IMR-90 (cell line): Measurements from ENCODE around the gene DYNAP. TPM values are rescaled to one million over a fixed set of nuclear protein-coding genes. Genes with fewer than 3 reads are reported as not detected.

Experiments used
- ATAC-seq: fragments of 200-7000 bp; cut with Tn5 transposase; 2 replicates; pipeline ENCODE4 v1.9.1; 2020; ENCODE audit warnings: low read depth, mild to moderate bottlenecking, moderate library complexity
- BruUV-seq: library from RNA; stranded (reverse); fragments of 400-500 nt; replicated peaks from 2 replicates; lab custom pipeline; 2021; lab: Mats Ljungman, UMichigan
- CTCF ChIA-PET: fragments of 300-600 bp; formaldehyde crosslinking; extraction: SDS; loops from one replicate; lab custom pipeline; 2021; ENCODE audit warnings: antibody characterized with exemption; lab: Yijun Ruan, JAX
- POLR2A ChIA-PET: fragments of 300-600 bp; sonication (Branson Sonifier 250); formaldehyde crosslinking; loops from one replicate; lab custom pipeline; 2022; ENCODE audit warnings: antibody characterized with exemption; ENCODE audit not compliant: unreplicated experiment; lab: Charles Lee
- DNase-seq: peaks from one replicate; pipeline ENCODE4 v3.0.0; 2013
- H2AFZ ChIP-seq: replicated peaks from 2 replicates; pipeline ENCODE3; 2013; ENCODE audit warnings: low read length, mild to moderate bottlenecking; ENCODE audit not compliant: poor library complexity
- H2AK5ac ChIP-seq: 2 replicates; pipeline ENCODE4 v1.6.1; 2013; ENCODE audit warnings: low read depth, low read length, inconsistent platforms
- H2AK9ac ChIP-seq: replicated peaks from 2 replicates; pipeline ENCODE3; 2013; ENCODE audit warnings: mild to moderate bottlenecking, low read depth, low read length, moderate library complexity; ENCODE audit not compliant: poor library complexity
- H2BK120ac ChIP-seq: 2 replicates; pipeline ENCODE4 v1.6.1; 2013; ENCODE audit warnings: low read depth, low read length, inconsistent platforms
- H2BK15ac ChIP-seq: 3 replicates; pipeline ENCODE4 v1.6.1; 2013; ENCODE audit warnings: low read depth, low read length, inconsistent platforms
- H2BK20ac ChIP-seq: 2 replicates; pipeline ENCODE4 v1.6.1; 2013; ENCODE audit warnings: low read depth, mild to moderate bottlenecking, inconsistent platforms, low read length, moderate library complexity
- H2BK5ac ChIP-seq: 2 replicates; pipeline ENCODE4 v1.6.1; 2013; ENCODE audit warnings: mild to moderate bottlenecking, low read depth, low read length, inconsistent platforms; ENCODE audit not compliant: poor library complexity, severe bottlenecking
- H3K14ac ChIP-seq: replicated peaks from 2 replicates; pipeline ENCODE4 v1.6.1; 2013; ENCODE audit warnings: low read depth, low read length, inconsistent platforms
- H3K18ac ChIP-seq: 2 replicates; pipeline ENCODE4 v1.6.1; 2013; ENCODE audit warnings: low read depth, low read length, control low read depth
- H3K23ac ChIP-seq: 2 replicates; pipeline ENCODE4 v1.6.1; 2013; ENCODE audit warnings: low read depth, low read length, inconsistent platforms
- H3K27ac ChIP-seq: 2 replicates; pipeline ENCODE4 v1.5.1; 2013; ENCODE audit warnings: mild to moderate bottlenecking, control low read depth, low read length; ENCODE audit not compliant: insufficient read depth
- H3K27me3 ChIP-seq: 2 replicates; pipeline ENCODE4 v1.6.1; 2013; ENCODE audit warnings: low read length; ENCODE audit not compliant: control insufficient read depth, insufficient read depth
- H3K36me3 ChIP-seq: 2 replicates; pipeline ENCODE4 v1.6.1; 2013; ENCODE audit warnings: low read length, mixed read lengths; ENCODE audit not compliant: control insufficient read depth, insufficient read depth
- H3K4ac ChIP-seq: 2 replicates; pipeline ENCODE4 v1.6.1; 2013; ENCODE audit warnings: low read depth, low read length, inconsistent platforms
- H3K4me1 ChIP-seq: 2 replicates; pipeline ENCODE4 v1.6.1; 2013; ENCODE audit warnings: low read length, mixed read lengths; ENCODE audit not compliant: control insufficient read depth, insufficient read depth
- H3K4me2 ChIP-seq: 2 replicates; pipeline ENCODE4 v1.6.1; 2013; ENCODE audit warnings: low read depth, mild to moderate bottlenecking, control low read depth, low read length, moderate library complexity
- H3K4me3 ChIP-seq: 2 replicates; pipeline ENCODE4 v1.5.1; 2013; ENCODE audit warnings: low read depth, mild to moderate bottlenecking, control low read depth, low read length, moderate library complexity; ENCODE audit not compliant: insufficient read depth
- H3K56ac ChIP-seq: 2 replicates; pipeline ENCODE4 v1.6.1; 2013; ENCODE audit warnings: low read length, inconsistent platforms; ENCODE audit not compliant: insufficient read depth; ENCODE audit errors: extremely low read depth
- H3K79me1 ChIP-seq, 2 experiments: 2 replicates each; pipeline ENCODE4 v1.6.1; 2013; ENCODE audit warnings: low read length in 2 of 2, inconsistent platforms in 1 of 2, low read depth in 1 of 2
- H3K9ac ChIP-seq: 2 replicates; pipeline ENCODE4 v1.6.1; 2013; ENCODE audit warnings: low read depth, low read length, control low read depth
- H3K9me1 ChIP-seq: 2 replicates; pipeline ENCODE4 v1.6.1; 2013; ENCODE audit warnings: low read length, inconsistent platforms; ENCODE audit not compliant: insufficient read depth
- H3K9me3 ChIP-seq: 2 replicates; pipeline ENCODE4 v1.6.1; 2013; ENCODE audit warnings: low read length; ENCODE audit not compliant: control insufficient read depth, insufficient read depth
- H4K20me1 ChIP-seq: 2 replicates; pipeline ENCODE4 v1.6.1; 2013; ENCODE audit warnings: low read length, inconsistent platforms; ENCODE audit not compliant: insufficient read depth
- H4K5ac ChIP-seq: 2 replicates; pipeline ENCODE4 v1.6.1; 2013; ENCODE audit warnings: mild to moderate bottlenecking, low read depth, low read length, control low read depth
- H4K8ac ChIP-seq, 2 experiments: 2 replicates each; pipeline ENCODE4 v1.6.1; 2013; ENCODE audit warnings: low read depth in 2 of 2, low read length in 2 of 2, control low read depth in 1 of 2, inconsistent platforms in 1 of 2
- H4K91ac ChIP-seq: 2 replicates; pipeline ENCODE4 v1.6.1; 2013; ENCODE audit warnings: low read depth, low read length, inconsistent platforms; ENCODE audit not compliant: insufficient read depth
- CHD1 ChIP-seq: IDR thresholded peaks from 2 replicates; pipeline ENCODE4 v1.6.1; 2012; ENCODE audit warnings: low read depth, low read length, improper control_type of control experiment
- CTCF ChIP-seq: conservative IDR thresholded peaks from 2 replicates; pipeline ENCODE4 v1.5.1; 2012; ENCODE audit warnings: mild to moderate bottlenecking, low read depth, low read length, improper control_type of control experiment
- ELK1 ChIP-seq: fragments of 150-350 bp; IDR thresholded peaks from 2 replicates; pipeline ENCODE4 v1.6.1; 2016; ENCODE audit warnings: low read depth, mild to moderate bottlenecking, low read length, moderate library complexity, borderline replicate concordance
- FOS ChIP-seq: fragments of 150-350 bp; IDR thresholded peaks from 2 replicates; pipeline ENCODE4 v1.6.1; 2016; ENCODE audit warnings: low read depth, low read length
- MAFK ChIP-seq: IDR thresholded peaks from 2 replicates; pipeline ENCODE4 v1.6.1; 2012; ENCODE audit warnings: low read depth, low read length, improper control_type of control experiment
- MAZ ChIP-seq: IDR thresholded peaks from 2 replicates; pipeline ENCODE4 v1.6.1; 2012; ENCODE audit warnings: low read depth, mild to moderate bottlenecking, low read length, improper control_type of control experiment, moderate library complexity, borderline replicate concordance
- MXI1 ChIP-seq: IDR thresholded peaks from 2 replicates; pipeline ENCODE4 v1.6.1; 2012; ENCODE audit warnings: low read depth, mild to moderate bottlenecking, low read length, moderate library complexity, borderline replicate concordance
- NFE2L2 ChIP-seq: fragments of 150-350 bp; IDR thresholded peaks from 2 replicates; pipeline ENCODE4 v1.6.1; 2016; ENCODE audit warnings: low read depth, mild to moderate bottlenecking, low read length
- POLR2A ChIP-seq: IDR thresholded peaks from 2 replicates; pipeline ENCODE4 v1.6.1; 2012; ENCODE audit warnings: mild to moderate bottlenecking, low read depth, low read length
- RAD21 ChIP-seq: IDR thresholded peaks from 2 replicates; pipeline ENCODE4 v1.6.1; 2012; ENCODE audit warnings: low read length, improper control_type of control experiment
- RCOR1 ChIP-seq: IDR thresholded peaks from 2 replicates; pipeline ENCODE4 v1.6.1; 2012; ENCODE audit warnings: mild to moderate bottlenecking, low read length, improper control_type of control experiment; ENCODE audit not compliant: insufficient replicate concordance
- RFX5 ChIP-seq: IDR thresholded peaks from 2 replicates; pipeline ENCODE4 v1.8.0; 2012; ENCODE audit warnings: low read depth, mild to moderate bottlenecking, low read length, moderate library complexity
- SMC3 ChIP-seq: fragments of 150-350 bp; IDR thresholded peaks from 2 replicates; pipeline ENCODE4 v1.6.1; 2016; ENCODE audit warnings: low read depth, mild to moderate bottlenecking, antibody characterized with exemption, low read length, moderate library complexity
- USF2 ChIP-seq: fragments of 150-350 bp; IDR thresholded peaks from 2 replicates; pipeline ENCODE4 v1.6.1; 2017; ENCODE audit warnings: mild to moderate bottlenecking, antibody characterized with exemption, low read length, low read depth
- WGBS, 2 experiments: methylation state at CpG; one replicate each; pipeline versions ENCODE4 v1.1.5 to v1.1.7; 2013; ENCODE audit warnings: missing lambda C conversion rate in 2 of 2; ENCODE audit not compliant: insufficient read length in 1 of 2; ENCODE audit errors: extremely low coverage in 2 of 2; 5-methylcytosine and 5-hydroxymethylcytosine counted together
- dilution Hi-C: fragments of 300-500 bp; cut with HindIII; formaldehyde crosslinking; loops from one replicate; pipeline ENCODE4 v1.14.3; 2018; ENCODE audit warnings: low sequenced_read_pairs; ENCODE audit not compliant: unreplicated experiment
- in situ Hi-C: fragments of 300-500 bp; cut with MboI; formaldehyde crosslinking; loops from 3 replicates; pipeline ENCODE4 v1.14.3; 2019; ENCODE audit warnings: low sequenced_read_pairs, inconsistent platforms, mixed read lengths
- intact Hi-C: fragments of 100-400 bp; cut with micrococcal nuclease; formaldehyde crosslinking; loops from 2 replicates; pipeline ENCODE4 v1.10.0; 2022
- polyA plus RNA-seq, 3 experiments: library from polyadenylated mRNA; depleted of rRNA; stranded (reverse); fragments of >200 nt; gene quantifications; 2 replicates each; pipeline ENCODE4 v1.2.3, GENCODE V29; 2012; ENCODE audit warnings: low replicate concordance in 1 of 3
- total RNA-seq: library from RNA; depleted of rRNA; stranded (reverse); fragments of >200 nt; gene quantifications from 2 replicates; pipeline ENCODE4 v1.2.3, GENCODE V29; 2012

Gene DYNAP
- total and polyA plus RNA-seq, 2 of the 4 experiments (the other 2 are of a cell fraction), result not detected

DNA sequence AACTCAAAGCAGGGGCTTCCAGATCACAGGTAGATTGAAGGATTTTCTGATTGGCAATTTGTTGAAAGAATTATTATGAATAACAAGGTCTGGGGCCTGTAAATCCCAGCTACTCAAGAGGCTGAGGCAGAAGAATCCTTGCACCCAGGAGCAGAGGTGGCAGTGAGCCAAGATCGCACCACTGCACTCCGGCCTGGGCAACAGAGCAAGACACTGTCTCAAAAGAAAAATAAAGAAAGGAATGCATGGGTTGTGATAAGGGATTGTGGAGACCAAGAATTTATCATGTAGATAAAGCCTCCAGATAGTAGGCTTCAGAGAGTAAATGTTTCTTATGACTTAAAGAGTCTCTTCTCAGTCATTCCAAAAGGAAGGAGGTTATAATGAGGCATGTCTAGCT lies 35.8 kb upstream of the DYNAP start:
- Histone ChIP-seq H3K9me1 (no peaks in the 10 kb centered on the region), H2BK120ac (no peak overlapping the region), H3K36me3 (no peaks in the 10 kb centered on the region), H3K4me3 (no peak overlapping the region), H3K4me2 (no peak overlapping the region), H3K56ac (no peak overlapping the region), H2BK5ac (no peak overlapping the region), H3K27me3 (no peaks in the 10 kb centered on the region), H3K4ac (no peak overlapping the region), H4K5ac (no peak overlapping the region), H2AK5ac (no peak overlapping the region), H2BK20ac (no peak overlapping the region), H3K18ac (no peak overlapping the region), H3K14ac (no peak overlapping the region), H4K20me1 (no peaks in the 10 kb centered on the region), H3K9me3 (no peaks in the 10 kb centered on the region), H2BK15ac (no peak overlapping the region), H4K8ac (no peak overlapping the region), H4K91ac (no peak overlapping the region), H2AK9ac (no peak overlapping the region), H3K27ac (no peak overlapping the region), H3K79me1 (no peaks in the 10 kb centered on the region), H2AFZ (no peak overlapping the region), H3K9ac (no peak overlapping the region), H3K4me1 (no peaks in the 10 kb centered on the region), H3K23ac (no peak overlapping the region)
- in situ Hi-C loops, result loop anchor here (25.0 kb wide), 1 partner anchor 432 kb away; no protein-coding TSS in a partner anchor
- ATAC-seq (no peak), DNase-seq (no peak)
- CTCF ChIA-PET, result no interaction called here
- no TSS peak for BruUV-seq
- no CpG with 5 or more reads among the region's 2 CpGs for whole genome bisulfite sequencing, 2 experiments
- no peak for TF ChIP-seq MAZ
- TF ChIP-seq NFE2L2, result no peak
- TF ChIP-seq RFX5, result no peak
- no peak for TF ChIP-seq MAFK
- no peak for TF ChIP-seq MXI1
- TF ChIP-seq RAD21, result no peak
- no peak for TF ChIP-seq RCOR1
- TF ChIP-seq CHD1, result no peak
- TF ChIP-seq POLR2A, result no peak
- TF ChIP-seq SMC3, result no peak
- no peak for TF ChIP-seq CTCF
- no peak for TF ChIP-seq FOS
- TF ChIP-seq USF2, result no peak
- TF ChIP-seq ELK1, result no peak
- intact Hi-C loops, result no loop called here
- POLR2A ChIA-PET, result no interaction called here
- dilution Hi-C loops, result no loop called here
